HepG2 (cell line): ENCODE measurements around the gene SLC22A23. TPM values are rescaled to one million over a fixed set of nuclear protein-coding genes. Genes with fewer than 3 reads are reported as not detected.

ENCODE experiments used
- GATA4 ChIP-seq: sonication (generic); IDR thresholded peaks from 2 replicates; pipeline ENCODE4 v1.6.1; 2016; ENCODE audit warnings: antibody characterized with exemption, low read depth, borderline replicate concordance
- GZF1 ChIP-seq: sonication (generic); formaldehyde crosslinking; IDR thresholded peaks from 2 replicates; pipeline ENCODE4 v1.5.1; 2020; ENCODE audit warnings: mild to moderate bottlenecking, missing genetic modification reagents
- HDAC2 ChIP-seq: sonication (generic); formaldehyde crosslinking; IDR thresholded peaks from 2 replicates; pipeline ENCODE4 v1.4.0; 2020; ENCODE audit warnings: missing genetic modification reagents
- HMG20A ChIP-seq: IDR thresholded peaks from 2 replicates; pipeline ENCODE4 v1.6.1; 2016; ENCODE audit warnings: borderline replicate concordance
- HNRNPK ChIP-seq: fragments of 200-400 bp; formaldehyde crosslinking; IDR thresholded peaks from 2 replicates; pipeline ENCODE4 v1.6.1; 2018; ENCODE audit warnings: low read length, low read depth, moderate library complexity, mild to moderate bottlenecking; ENCODE audit not compliant: poor library complexity, severe bottlenecking
- KDM5B ChIP-seq: sonication (generic); formaldehyde crosslinking; IDR thresholded peaks from 2 replicates; pipeline ENCODE4 v1.4.0; 2020; ENCODE audit warnings: missing genetic modification reagents, mild to moderate bottlenecking, borderline replicate concordance
- KLF16 ChIP-seq, 2 experiments: sonication (generic) in 1 of 2; formaldehyde crosslinking in 1 of 2; IDR thresholded peaks; 2 replicates each; pipeline versions ENCODE4 v1.6.1 to v1.8.0; 2016 to 2023; ENCODE audit warnings: missing genetic modification reagents in 2 of 2, missing compliant biosample characterization in 1 of 2
- NPAS2 ChIP-seq: sonication (generic); formaldehyde crosslinking; IDR thresholded peaks from 2 replicates; pipeline ENCODE4 v1.8.0; 2022; ENCODE audit warnings: mild to moderate bottlenecking, missing genetic modification reagents, borderline replicate concordance
- NR2F6 ChIP-seq, 2 experiments: IDR thresholded peaks; 2 replicates each; pipeline ENCODE4 v1.6.1; 2016; ENCODE audit warnings: antibody characterized with exemption in 1 of 2, mild to moderate bottlenecking in 1 of 2
- ZNF282 ChIP-seq: fragments of 450-650 bp; IDR thresholded peaks from 2 replicates; pipeline ENCODE4 v1.6.1; 2018; ENCODE audit not compliant: partially characterized antibody
- ZNF33B ChIP-seq: sonication (generic); formaldehyde crosslinking; IDR thresholded peaks from 2 replicates; pipeline ENCODE4 v1.5.1; 2020; ENCODE audit warnings: mild to moderate bottlenecking, missing genetic modification reagents
- ZNF430 ChIP-seq: sonication (generic); formaldehyde crosslinking; IDR thresholded peaks from 2 replicates; pipeline ENCODE4 v1.9.0; 2021; ENCODE audit warnings: mild to moderate bottlenecking, missing genetic modification reagents
- ZNF451 ChIP-seq: sonication (generic); formaldehyde crosslinking; IDR thresholded peaks from 2 replicates; pipeline ENCODE4 v1.5.0; 2020; ENCODE audit warnings: mild to moderate bottlenecking, missing genetic modification reagents
- ZNF556 ChIP-seq: sonication (generic); formaldehyde crosslinking; IDR thresholded peaks from 2 replicates; pipeline ENCODE4 v1.4.0; 2020; ENCODE audit warnings: mild to moderate bottlenecking, missing genetic modification reagents, borderline replicate concordance
- ZNF792 ChIP-seq: IDR thresholded peaks from 2 replicates; pipeline ENCODE4 v1.6.1; 2016
- polyA plus RNA-seq, 8 experiments: library from polyadenylated mRNA; depleted of rRNA in 3 of 8; stranded (reverse) in 7 of 8; unstranded in 1 of 8; fragments of >200 nt; fragmentation: Illumina TruSeq in 4 of 8; extraction: Trizol in 4 of 8; gene quantifications; 2 replicates each; pipeline versions ENCODE4 v1.2.1 to v1.2.3, GENCODE V29; 2011 to 2016; ENCODE audit warnings: low read depth in 4 of 8, missing spikeins in 1 of 8, mixed read lengths in 1 of 8; ENCODE audit not compliant: insufficient read depth in 1 of 8
- total RNA-seq, 5 experiments: library from RNA; depleted of rRNA; stranded (reverse); fragments of >200 nt; fragmentation: Illumina TruSeq; extraction: Trizol; gene quantifications; 2 replicates each; pipeline ENCODE4 v1.2.3, GENCODE V29; 2016; ENCODE audit warnings: low read depth in 1 of 5
- TF ChIP-seq, protein P1 (sequence below): sonication (generic); formaldehyde crosslinking; IDR thresholded peaks from 2 replicates; pipeline ENCODE4 v1.4.0; 2020; ENCODE audit warnings: missing genetic modification reagents, borderline replicate concordance
- TF ChIP-seq, protein P2 (sequence below): IDR thresholded peaks from 2 replicates; pipeline ENCODE4 v1.6.1; 2016; ENCODE audit warnings: missing compliant biosample characterization, missing genetic modification reagents, borderline replicate concordance
- TF ChIP-seq, protein P3 (sequence below): IDR thresholded peaks from 2 replicates; pipeline ENCODE4 v1.6.1; 2012; ENCODE audit warnings: low read length, improper control_type of control experiment
- TF ChIP-seq, protein P4 (sequence below), 2 experiments: fragments of 450-650 bp in 1 of 2; sonication (generic) in 1 of 2; formaldehyde crosslinking; IDR thresholded peaks; 2 replicates each; pipeline versions ENCODE4 v1.5.0 to v1.8.0; 2020 to 2022; ENCODE audit warnings: mild to moderate bottlenecking in 1 of 2, missing genetic modification reagents in 1 of 2

SLC22A23 gene
- total and polyA plus RNA-seq, 2 of the 13 experiments (the other 11 are each of a cell fraction or from before 2014, with no cell fraction given), result 11.8 to 17.5 TPM

DNA sequence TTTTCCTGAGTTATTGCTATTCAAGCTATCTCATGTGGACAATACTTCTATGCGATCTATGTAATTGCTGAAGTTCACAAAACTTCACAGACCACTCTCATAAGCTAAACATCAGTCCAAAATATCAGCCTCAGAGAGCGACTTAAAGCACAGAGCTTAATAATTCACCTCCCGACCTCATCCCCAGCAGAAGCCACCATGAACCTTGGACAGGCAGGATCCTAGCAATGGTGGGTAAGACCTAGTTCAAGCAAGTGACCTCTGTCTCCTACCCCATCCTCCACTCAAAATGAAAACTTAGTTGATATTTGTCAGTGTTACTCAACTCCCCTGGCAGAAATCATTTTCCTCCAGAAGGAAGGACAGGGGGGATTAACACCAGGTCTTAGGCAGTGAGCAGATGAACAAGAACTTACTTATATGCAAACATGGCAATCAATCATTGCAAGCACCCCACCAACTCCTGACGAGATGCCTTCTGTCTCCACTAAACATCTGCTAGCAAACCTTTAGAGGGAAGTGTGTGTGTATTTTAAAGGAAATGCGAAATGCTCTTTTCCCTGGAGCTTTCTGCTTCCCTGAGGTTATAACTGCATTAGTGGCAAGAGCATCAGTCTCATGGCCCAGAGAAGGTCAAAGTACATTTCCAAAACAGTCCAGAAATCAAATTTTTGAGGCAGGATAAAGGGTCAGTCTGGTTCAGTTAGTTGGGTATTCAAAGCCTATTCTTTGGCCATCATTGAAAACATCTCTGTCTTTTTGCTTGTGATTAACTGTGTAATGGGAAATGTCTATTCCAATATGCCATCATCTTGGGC, 90.0 kb downstream of the SLC22A23 start (continued):
- TF ChIP-seq, protein P1, sequence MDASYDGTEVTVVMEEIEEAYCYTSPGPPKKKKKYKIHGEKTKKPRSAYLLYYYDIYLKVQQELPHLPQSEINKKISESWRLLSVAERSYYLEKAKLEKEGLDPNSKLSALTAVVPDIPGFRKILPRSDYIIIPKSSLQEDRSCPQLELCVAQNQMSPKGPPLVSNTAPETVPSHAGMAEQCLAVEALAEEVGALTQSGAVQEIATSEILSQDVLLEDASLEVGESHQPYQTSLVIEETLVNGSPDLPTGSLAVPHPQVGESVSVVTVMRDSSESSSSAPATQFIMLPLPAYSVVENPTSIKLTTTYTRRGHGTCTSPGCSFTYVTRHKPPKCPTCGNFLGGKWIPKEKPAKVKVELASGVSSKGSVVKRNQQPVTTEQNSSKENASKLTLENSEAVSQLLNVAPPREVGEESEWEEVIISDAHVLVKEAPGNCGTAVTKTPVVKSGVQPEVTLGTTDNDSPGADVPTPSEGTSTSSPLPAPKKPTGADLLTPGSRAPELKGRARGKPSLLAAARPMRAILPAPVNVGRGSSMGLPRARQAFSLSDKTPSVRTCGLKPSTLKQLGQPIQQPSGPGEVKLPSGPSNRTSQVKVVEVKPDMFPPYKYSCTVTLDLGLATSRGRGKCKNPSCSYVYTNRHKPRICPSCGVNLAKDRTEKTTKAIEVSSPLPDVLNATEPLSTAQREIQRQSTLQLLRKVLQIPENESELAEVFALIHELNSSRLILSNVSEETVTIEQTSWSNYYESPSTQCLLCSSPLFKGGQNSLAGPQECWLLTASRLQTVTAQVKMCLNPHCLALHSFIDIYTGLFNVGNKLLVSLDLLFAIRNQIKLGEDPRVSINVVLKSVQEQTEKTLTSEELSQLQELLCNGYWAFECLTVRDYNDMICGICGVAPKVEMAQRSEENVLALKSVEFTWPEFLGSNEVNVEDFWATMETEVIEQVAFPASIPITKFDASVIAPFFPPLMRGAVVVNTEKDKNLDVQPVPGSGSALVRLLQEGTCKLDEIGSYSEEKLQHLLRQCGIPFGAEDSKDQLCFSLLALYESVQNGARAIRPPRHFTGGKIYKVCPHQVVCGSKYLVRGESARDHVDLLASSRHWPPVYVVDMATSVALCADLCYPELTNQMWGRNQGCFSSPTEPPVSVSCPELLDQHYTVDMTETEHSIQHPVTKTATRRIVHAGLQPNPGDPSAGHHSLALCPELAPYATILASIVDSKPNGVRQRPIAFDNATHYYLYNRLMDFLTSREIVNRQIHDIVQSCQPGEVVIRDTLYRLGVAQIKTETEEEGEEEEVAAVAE (CRISPR knock-in tag), result peak; percentile 40; the same call in 1 of the 2 replicates
- TF ChIP-seq KDM5B (CRISPR knock-in tag), result no peak
- TF ChIP-seq GZF1 (CRISPR knock-in tag), result peak; percentile 69; the same call in 1 of the 2 replicates
- TF ChIP-seq, protein P2, sequence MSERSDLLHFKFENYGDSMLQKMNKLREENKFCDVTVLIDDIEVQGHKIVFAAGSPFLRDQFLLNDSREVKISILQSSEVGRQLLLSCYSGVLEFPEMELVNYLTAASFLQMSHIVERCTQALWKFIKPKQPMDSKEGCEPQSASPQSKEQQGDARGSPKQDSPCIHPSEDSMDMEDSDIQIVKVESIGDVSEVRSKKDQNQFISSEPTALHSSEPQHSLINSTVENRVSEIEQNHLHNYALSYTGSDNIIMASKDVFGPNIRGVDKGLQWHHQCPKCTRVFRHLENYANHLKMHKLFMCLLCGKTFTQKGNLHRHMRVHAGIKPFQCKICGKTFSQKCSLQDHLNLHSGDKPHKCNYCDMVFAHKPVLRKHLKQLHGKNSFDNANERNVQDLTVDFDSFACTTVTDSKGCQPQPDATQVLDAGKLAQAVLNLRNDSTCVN (CRISPR knock-in tag), result no peak
- TF ChIP-seq NPAS2 (CRISPR knock-in tag), result no peak
- peak; percentile 84 for TF ChIP-seq NR2F6 (IDR thresholded peaks at IDR 0.05)
- TF ChIP-seq NR2F6 (CRISPR knock-in tag; IDR thresholded peaks at IDR 0.05), result peak; percentile 89
- TF ChIP-seq, protein P3, sequence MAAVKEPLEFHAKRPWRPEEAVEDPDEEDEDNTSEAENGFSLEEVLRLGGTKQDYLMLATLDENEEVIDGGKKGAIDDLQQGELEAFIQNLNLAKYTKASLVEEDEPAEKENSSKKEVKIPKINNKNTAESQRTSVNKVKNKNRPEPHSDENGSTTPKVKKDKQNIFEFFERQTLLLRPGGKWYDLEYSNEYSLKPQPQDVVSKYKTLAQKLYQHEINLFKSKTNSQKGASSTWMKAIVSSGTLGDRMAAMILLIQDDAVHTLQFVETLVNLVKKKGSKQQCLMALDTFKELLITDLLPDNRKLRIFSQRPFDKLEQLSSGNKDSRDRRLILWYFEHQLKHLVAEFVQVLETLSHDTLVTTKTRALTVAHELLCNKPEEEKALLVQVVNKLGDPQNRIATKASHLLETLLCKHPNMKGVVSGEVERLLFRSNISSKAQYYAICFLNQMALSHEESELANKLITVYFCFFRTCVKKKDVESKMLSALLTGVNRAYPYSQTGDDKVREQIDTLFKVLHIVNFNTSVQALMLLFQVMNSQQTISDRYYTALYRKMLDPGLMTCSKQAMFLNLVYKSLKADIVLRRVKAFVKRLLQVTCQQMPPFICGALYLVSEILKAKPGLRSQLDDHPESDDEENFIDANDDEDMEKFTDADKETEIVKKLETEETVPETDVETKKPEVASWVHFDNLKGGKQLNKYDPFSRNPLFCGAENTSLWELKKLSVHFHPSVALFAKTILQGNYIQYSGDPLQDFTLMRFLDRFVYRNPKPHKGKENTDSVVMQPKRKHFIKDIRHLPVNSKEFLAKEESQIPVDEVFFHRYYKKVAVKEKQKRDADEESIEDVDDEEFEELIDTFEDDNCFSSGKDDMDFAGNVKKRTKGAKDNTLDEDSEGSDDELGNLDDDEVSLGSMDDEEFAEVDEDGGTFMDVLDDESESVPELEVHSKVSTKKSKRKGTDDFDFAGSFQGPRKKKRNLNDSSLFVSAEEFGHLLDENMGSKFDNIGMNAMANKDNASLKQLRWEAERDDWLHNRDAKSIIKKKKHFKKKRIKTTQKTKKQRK, result no peak
- no peak; the same call in none of the 2 replicates for TF ChIP-seq HDAC2 (CRISPR knock-in tag)
- no peak for TF ChIP-seq GATA4
- no peak for TF ChIP-seq HNRNPK
- no peak for TF ChIP-seq ZNF451 (CRISPR knock-in tag)
- no peak for TF ChIP-seq ZNF282
- TF ChIP-seq ZNF792 (CRISPR knock-in tag), result peak; percentile 86; the same call in 1 of the 2 replicates
- TF ChIP-seq HMG20A (CRISPR knock-in tag), result peak; percentile 68
- TF ChIP-seq ZNF430, result no peak; the same call in 1 of the 2 replicates
- TF ChIP-seq ZNF556 (CRISPR knock-in tag), result peak; percentile 65; the same call in 1 of the 2 replicates
- TF ChIP-seq ZNF33B (CRISPR knock-in tag), result no peak
- TF ChIP-seq KLF16 (CRISPR knock-in tag; IDR thresholded peaks at IDR 0.05), result peak in 1 of 2 experiments; percentile 65; a peak in 2 of 4 replicates
- TF ChIP-seq, protein P4, sequence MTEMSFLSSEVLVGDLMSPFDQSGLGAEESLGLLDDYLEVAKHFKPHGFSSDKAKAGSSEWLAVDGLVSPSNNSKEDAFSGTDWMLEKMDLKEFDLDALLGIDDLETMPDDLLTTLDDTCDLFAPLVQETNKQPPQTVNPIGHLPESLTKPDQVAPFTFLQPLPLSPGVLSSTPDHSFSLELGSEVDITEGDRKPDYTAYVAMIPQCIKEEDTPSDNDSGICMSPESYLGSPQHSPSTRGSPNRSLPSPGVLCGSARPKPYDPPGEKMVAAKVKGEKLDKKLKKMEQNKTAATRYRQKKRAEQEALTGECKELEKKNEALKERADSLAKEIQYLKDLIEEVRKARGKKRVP (CRISPR knock-in tag; IDR thresholded peaks at IDR 0.05), result peak in 1 of 2 experiments; percentile 61; a peak in 1 of 4 replicates
